ENCODE data around the gene RHOXF2. TPM values are rescaled to one million over a fixed set of nuclear protein-coding genes. Genes with fewer than 3 reads are reported as not detected.
"Not testable (repeated sequence)": the region's sequence is repeated elsewhere in the genome, so short reads cannot be mapped to it uniquely, and the experiment has no call there.

RHOXF2 gene
- total and polyA plus RNA-seq, 9 of the 15 experiments (the other 6 are each of a cell fraction or from before 2014, with no cell fraction given) = 36.0 to 200 (median 141) TPM

DNA sequence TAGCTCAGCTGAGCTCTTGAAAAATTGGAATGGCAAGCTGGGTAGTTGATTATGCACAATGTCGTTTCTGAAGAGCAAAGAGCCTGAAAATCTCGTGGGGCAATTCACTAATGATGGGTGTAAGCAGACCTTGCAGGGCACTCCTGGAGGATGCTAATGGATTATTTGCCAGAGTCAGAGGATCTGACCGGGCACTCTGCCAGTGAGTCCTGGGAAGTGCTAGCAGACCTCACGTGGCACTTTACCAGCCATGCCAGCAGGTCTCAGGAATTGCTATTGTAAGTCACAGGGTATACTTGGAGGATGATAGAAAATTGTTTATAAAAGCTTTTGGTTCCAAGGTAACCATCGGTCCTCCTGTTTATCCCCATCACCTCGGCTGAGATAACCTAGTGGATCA is 37.4 kb downstream of the RHOXF2 start:
- ATAC-seq; H3K4me2 ChIP-seq (ENCODE audit: insufficient read depth, low read length); H3K27ac ChIP-seq (ENCODE audit: extremely low read depth, low read depth, low read length); H3K27me3 ChIP-seq (ENCODE audit: control insufficient read depth in 2 of 2, insufficient read depth in 2 of 2, low read length in 2 of 2); H4K20me1 ChIP-seq (replicated peaks; ENCODE audit: control insufficient read depth, insufficient read depth, low read length); H3K9ac ChIP-seq (ENCODE audit: insufficient read depth in 1 of 2, low read depth in 2 of 2, low read length in 2 of 2); CTCF ChIA-PET (ENCODE audit: low intra/inter-chr PET ratio); H3K9me1 ChIP-seq (ENCODE audit: control insufficient read depth, insufficient read depth, low read length); H3K79me2 ChIP-seq (ENCODE audit: control insufficient read depth, insufficient read depth, low read length); H2AFZ ChIP-seq (ENCODE audit: low read depth, low read length); FAIRE-seq; intact Hi-C loops (cut with micrococcal nuclease); H3K36me3 ChIP-seq (ENCODE audit: control insufficient read depth, insufficient read depth, low read length); H3K4me1 ChIP-seq (replicated peaks in 1 of 2; ENCODE audit: control insufficient read depth in 2 of 2, insufficient read depth in 2 of 2, low read length in 2 of 2); H3K9me3 ChIP-seq (replicated peaks; ENCODE audit: control insufficient read depth, insufficient read depth, low read depth, low read length); POLR2A ChIA-PET; H3K4me3 ChIP-seq; BruUV-seq (replicated peaks); DNase-seq (ENCODE audit: extremely low read depth in 1 of 4, low spot score in 3 of 4): not testable (repeated sequence)
- in situ Hi-C loops (cut with MboI) = loop anchor here (10.0 kb wide), 1 partner anchor 161 kb away; no protein-coding TSS in a partner anchor
- WGBS (ENCODE audit: insufficient coverage, low coverage, missing lambda C conversion rate) = no CpG with 5 or more reads among the region's 6 CpGs

DNA sequence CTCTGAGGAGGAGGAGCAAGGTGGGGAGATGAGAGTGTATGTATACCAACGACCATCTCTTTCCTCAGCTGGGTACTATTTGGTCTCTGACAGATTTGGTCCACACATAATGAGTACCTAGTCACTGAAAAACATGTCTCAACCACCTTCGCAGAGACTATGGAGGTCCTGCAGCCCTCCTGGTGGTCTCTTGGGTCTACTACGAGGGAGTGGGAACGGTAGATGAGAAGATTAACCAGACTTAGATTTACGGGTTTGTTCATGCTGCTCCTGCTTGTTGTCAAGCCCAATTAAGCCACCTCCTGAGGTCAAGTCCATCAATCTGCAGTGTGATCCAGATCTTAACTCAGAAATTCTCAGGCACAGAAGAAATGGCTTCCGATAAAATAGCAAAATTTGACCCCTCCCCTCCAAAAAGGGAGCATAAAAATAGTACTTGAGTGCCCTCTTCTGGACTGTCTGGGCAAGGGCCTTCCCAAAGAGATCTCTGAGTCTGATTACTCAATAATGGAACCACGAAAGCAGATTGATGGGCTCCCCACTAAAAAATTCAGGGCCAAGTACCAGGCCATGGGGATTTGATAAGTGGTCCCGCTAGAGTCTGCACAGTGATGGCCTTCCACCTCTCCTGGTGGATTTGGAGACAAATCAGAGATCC is 38.3 kb downstream of the RHOXF2 start:
- H2AFZ ChIP-seq (ENCODE audit: low read depth, low read length); H3K9ac ChIP-seq (ENCODE audit: insufficient read depth in 1 of 2, low read depth in 2 of 2, low read length in 2 of 2); H3K4me1 ChIP-seq (replicated peaks in 1 of 2; ENCODE audit: control insufficient read depth in 2 of 2, insufficient read depth in 2 of 2, low read length in 2 of 2); H3K79me2 ChIP-seq (ENCODE audit: control insufficient read depth, insufficient read depth, low read length); intact Hi-C loops (cut with micrococcal nuclease); BruUV-seq (replicated peaks); H3K27ac ChIP-seq (ENCODE audit: extremely low read depth, low read depth, low read length); H3K4me2 ChIP-seq (ENCODE audit: insufficient read depth, low read length); POLR2A ChIA-PET; H3K9me1 ChIP-seq (ENCODE audit: control insufficient read depth, insufficient read depth, low read length); DNase-seq (ENCODE audit: extremely low read depth in 1 of 4, low spot score in 3 of 4); H3K36me3 ChIP-seq (ENCODE audit: control insufficient read depth, insufficient read depth, low read length); H3K27me3 ChIP-seq (ENCODE audit: control insufficient read depth in 2 of 2, insufficient read depth in 2 of 2, low read length in 2 of 2); CTCF ChIA-PET (ENCODE audit: low intra/inter-chr PET ratio); H4K20me1 ChIP-seq (replicated peaks; ENCODE audit: control insufficient read depth, insufficient read depth, low read length); H3K9me3 ChIP-seq (replicated peaks; ENCODE audit: control insufficient read depth, insufficient read depth, low read depth, low read length); H3K4me3 ChIP-seq: not testable (repeated sequence)
- peak; percentile 86 for ATAC-seq
- peak; percentile 94 for FAIRE-seq
- in situ Hi-C loops (cut with MboI) = loop anchor here (10.0 kb wide), 1 partner anchor 162 kb away; no protein-coding TSS in a partner anchor
- no CpG with 5 or more reads among the region's 8 CpGs for WGBS (ENCODE audit: insufficient coverage, low coverage, missing lambda C conversion rate)
